Uterus (tissue), 4 donors: Measurements from ENCODE around the gene PTGES2. TPM values are rescaled to one million over a fixed set of nuclear protein-coding genes. Genes with fewer than 3 reads are reported as not detected.
"Not testable (repeated sequence)": the region's sequence is repeated elsewhere in the genome, so short reads cannot be mapped to it uniquely, and the experiment has no call there.

ENCODE experiments used
- DNase-seq, 2 donors: peaks; one replicate each; pipeline ENCODE4 v3.0.0-alpha.2; 2019 to 2020
- H3K27ac ChIP-seq, 2 donors: fragments of 200-600 bp; sonication (generic); 1 replicate in 1 of 2; 2 replicates in 1 of 2; pipeline ENCODE4 v1.5.1; 2016 to 2018
- H3K27me3 ChIP-seq, 2 donors: fragments of 200-600 bp; sonication (generic); one replicate each; pipeline ENCODE4 v1.5.1; 2018 to 2019; ENCODE audit warnings: control low read depth in 1 of 2
- H3K36me3 ChIP-seq, 2 donors: fragments of 200-600 bp; sonication (generic); one replicate each; pipeline ENCODE4 v1.5.1; 2019; ENCODE audit warnings: control low read depth in 1 of 2
- H3K4me1 ChIP-seq, 2 donors: fragments of 200-600 bp; sonication (generic); one replicate each; pipeline ENCODE4 v1.5.1; 2018 to 2019; ENCODE audit warnings: control low read depth in 1 of 2
- H3K4me3 ChIP-seq, 2 donors: fragments of 200-600 bp; sonication (generic); 1 replicate in 1 of 2; 2 replicates in 1 of 2; pipeline ENCODE4 v1.5.1; 2018 to 2019; ENCODE audit warnings: mild to moderate bottlenecking in 1 of 2
- H3K9me3 ChIP-seq, 2 donors: fragments of 200-600 bp; sonication (generic); one replicate each; pipeline ENCODE4 v1.5.1; 2019; ENCODE audit warnings: control low read depth in 1 of 2
- POLR2A ChIP-seq, 2 donors: fragments of 450-650 bp; IDR thresholded peaks; one replicate each; pipeline ENCODE4 v1.6.1; 2016; ENCODE audit warnings: antibody characterized with exemption in 2 of 2, mild to moderate bottlenecking in 1 of 2, moderate library complexity in 1 of 2
- intact Hi-C: fragments of 100-400 bp; cut with DNase I; formaldehyde crosslinking; loops from one replicate; pipeline ENCODE4 v1.15.1; 2023; ENCODE audit warnings: low total_unique reads
- total RNA-seq, 4 donors: library from RNA; depleted of rRNA in 3 of 4; stranded (reverse); fragments of >200 nt in 3 of 4; gene quantifications; one replicate each; pipeline versions ENCODE4 v1.1.0 to v1.2.4, GENCODE V29; 2014 to 2023
- TF ChIP-seq, protein P1 (sequence below), 4 experiments: fragments of 200-600 bp in 2 of 4; fragments of 450-650 bp in 2 of 4; sonication (generic) in 2 of 4; IDR thresholded peaks; one replicate each; pipeline ENCODE4 v1.5.1; 2016 to 2019; ENCODE audit warnings: antibody characterized with exemption in 4 of 4, mild to moderate bottlenecking in 2 of 4, moderate library complexity in 1 of 4
- donor health status: DM: yes; HTN: yes; CAD: no.

PTGES2 gene
- total RNA-seq, 4 donors from 2014 or later = 21.5 to 173 (median 64.2) TPM

DNA sequence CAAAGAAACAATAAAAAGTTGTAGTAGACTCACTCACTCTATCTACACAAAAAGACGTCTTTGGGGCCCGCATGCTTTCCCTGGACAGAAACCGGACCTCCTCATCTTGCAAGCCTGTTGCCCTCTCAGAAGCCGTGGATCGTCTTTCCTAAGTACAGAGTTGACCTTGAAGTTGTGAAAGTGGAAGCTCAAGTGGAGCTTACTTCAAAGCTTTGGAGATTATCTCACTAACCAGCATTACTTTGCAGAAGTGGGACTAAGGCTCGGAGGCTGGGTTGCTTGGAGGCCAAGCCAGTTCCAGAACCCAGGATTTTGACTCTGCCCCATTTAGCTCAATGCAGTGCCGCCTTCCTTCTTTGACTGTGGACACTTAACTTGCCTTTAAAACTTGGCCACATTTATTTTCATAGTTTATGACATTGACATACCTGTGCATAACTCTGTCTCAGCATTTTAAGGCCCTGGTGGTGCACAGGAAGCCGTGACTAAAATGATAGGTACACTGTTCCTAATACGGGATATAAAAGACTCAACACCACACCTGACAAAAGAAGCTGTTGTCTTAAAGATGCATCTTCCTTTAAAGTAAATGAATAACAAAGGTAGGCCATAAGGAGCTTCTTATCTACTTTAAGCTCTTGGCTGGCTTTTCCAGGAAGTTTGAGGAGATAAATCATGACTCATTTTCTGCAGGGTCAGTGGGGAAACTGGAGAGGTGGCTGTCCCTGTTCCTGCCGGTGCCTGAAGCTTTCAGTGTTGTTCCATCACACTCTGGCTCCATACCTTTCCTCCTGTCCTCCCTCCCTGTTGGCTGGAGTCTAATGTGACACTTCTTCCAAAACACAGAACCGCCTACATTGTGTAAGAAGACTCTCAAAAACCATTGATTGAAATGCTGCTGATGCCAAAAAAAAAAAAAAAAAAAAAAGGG lies 48.8 kb downstream of the PTGES2 start:
- Histone ChIP-seq H3K27ac (peak overlapping the region; percentile 98 to 99), H3K4me1 (peaks cover 3 to 24% of the 10 kb centered on the region in 2 donors)
- intact Hi-C loops = no loop called here

DNA sequence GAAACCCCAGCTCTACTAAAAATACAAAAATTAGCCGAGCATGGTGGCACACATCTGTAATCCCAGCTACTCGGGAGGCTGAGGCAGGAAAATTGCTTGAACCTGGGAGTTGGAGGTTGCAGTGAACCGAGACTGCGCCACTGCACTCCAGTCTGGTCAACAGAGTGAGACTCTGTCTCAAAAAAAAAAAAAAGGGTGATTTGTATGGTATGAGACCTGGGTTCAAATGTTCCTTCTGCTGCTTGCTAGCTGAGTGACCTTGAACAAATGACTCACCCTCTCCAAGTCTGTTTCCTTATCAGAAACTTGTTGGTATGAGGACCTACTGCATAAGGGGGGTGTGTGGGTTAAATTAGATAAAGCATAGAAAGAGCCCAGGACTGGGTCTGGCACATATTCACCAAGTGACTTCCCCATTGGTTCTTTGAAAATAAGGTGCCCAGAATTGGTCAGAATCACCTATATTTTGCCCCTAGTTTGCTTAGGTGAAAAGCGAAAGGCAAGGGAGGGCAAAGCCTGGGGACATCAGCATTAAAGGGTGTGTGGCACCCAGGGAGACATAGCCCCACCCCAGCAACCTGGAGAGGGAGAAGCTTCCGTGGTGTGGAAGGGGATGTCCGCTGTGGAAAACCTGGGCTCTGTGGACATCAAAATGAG lies 49.6 kb downstream of the PTGES2 start:
- Histone ChIP-seq H3K36me3 (no peaks in the 10 kb centered on the region), H3K27me3 (no peaks in the 10 kb centered on the region), H3K9me3 (no peaks in the 10 kb centered on the region), H3K27ac (peak overlapping the region; percentile 98 to 99), H3K4me1 (peaks cover 10 to 24% of the 10 kb centered on the region in 2 donors), H3K4me3 (no peak overlapping the region)
- no peak for DNase-seq
- TF ChIP-seq, protein P1, sequence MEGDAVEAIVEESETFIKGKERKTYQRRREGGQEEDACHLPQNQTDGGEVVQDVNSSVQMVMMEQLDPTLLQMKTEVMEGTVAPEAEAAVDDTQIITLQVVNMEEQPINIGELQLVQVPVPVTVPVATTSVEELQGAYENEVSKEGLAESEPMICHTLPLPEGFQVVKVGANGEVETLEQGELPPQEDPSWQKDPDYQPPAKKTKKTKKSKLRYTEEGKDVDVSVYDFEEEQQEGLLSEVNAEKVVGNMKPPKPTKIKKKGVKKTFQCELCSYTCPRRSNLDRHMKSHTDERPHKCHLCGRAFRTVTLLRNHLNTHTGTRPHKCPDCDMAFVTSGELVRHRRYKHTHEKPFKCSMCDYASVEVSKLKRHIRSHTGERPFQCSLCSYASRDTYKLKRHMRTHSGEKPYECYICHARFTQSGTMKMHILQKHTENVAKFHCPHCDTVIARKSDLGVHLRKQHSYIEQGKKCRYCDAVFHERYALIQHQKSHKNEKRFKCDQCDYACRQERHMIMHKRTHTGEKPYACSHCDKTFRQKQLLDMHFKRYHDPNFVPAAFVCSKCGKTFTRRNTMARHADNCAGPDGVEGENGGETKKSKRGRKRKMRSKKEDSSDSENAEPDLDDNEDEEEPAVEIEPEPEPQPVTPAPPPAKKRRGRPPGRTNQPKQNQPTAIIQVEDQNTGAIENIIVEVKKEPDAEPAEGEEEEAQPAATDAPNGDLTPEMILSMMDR (IDR thresholded peaks at IDR 0.05) = no peak
- no peak for TF ChIP-seq POLR2A (IDR thresholded peaks at IDR 0.05)
- intact Hi-C loops = no loop called here

More for the DNA sequence above, 48.8 kb downstream of the PTGES2 start:
- H3K36me3 ChIP-seq = no peaks in the 10 kb centered on the region
- H3K9me3 ChIP-seq = no peaks in the 10 kb centered on the region
- DNase-seq = no peak
- no peaks in the 10 kb centered on the region for H3K27me3 ChIP-seq
- H3K4me3 ChIP-seq = no peak overlapping the region
- TF ChIP-seq POLR2A (IDR thresholded peaks at IDR 0.05) = no peak
- TF ChIP-seq, protein P1 (IDR thresholded peaks at IDR 0.05) = no peak

DNA sequence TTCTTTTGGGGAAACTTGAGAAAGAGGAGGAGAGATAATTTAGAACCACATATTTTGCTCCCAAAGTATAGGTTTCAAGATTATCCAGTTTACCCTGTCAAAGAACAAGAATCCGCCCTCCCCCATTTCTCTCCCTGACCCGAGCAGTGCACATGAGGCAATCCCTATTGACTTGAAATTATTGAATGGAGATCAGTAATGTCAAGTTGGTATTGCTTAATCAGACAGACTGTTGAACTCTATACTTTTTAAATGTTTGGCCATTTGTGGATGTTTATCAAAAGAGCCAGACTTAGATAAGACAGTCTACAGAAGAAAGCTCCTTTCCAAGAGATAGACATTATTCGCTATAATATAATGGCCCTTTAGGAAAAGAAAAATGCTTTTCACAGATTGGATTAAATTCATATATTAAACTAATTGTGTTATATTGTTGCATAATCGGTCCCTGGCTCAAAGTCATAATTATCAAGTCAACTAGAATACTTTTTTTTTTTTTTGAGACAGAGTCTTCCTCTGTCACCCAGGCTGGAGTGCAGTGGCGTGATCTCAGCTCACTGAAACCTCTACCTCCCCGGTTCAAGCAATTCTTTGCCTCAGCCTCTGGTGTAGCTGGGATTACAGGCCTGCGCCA lies 54.2 kb downstream of the PTGES2 start:
- Histone ChIP-seq H3K27me3 (no peaks in the 10 kb centered on the region), H3K4me3 (no peak overlapping the region), H3K9me3 (no peaks in the 10 kb centered on the region), H3K36me3 (no peaks in the 10 kb centered on the region), H3K4me1 (peaks cover 16 to 22% of the 10 kb centered on the region in 2 donors), H3K27ac (peak overlapping the region; percentile 98 to 99)
- intact Hi-C loops = no loop called here
- DNase-seq = peak in 1 of 2 donors; percentile 61
- no peak for TF ChIP-seq POLR2A (IDR thresholded peaks at IDR 0.05)
- TF ChIP-seq, protein P1 (IDR thresholded peaks at IDR 0.05) = no peak

DNA sequence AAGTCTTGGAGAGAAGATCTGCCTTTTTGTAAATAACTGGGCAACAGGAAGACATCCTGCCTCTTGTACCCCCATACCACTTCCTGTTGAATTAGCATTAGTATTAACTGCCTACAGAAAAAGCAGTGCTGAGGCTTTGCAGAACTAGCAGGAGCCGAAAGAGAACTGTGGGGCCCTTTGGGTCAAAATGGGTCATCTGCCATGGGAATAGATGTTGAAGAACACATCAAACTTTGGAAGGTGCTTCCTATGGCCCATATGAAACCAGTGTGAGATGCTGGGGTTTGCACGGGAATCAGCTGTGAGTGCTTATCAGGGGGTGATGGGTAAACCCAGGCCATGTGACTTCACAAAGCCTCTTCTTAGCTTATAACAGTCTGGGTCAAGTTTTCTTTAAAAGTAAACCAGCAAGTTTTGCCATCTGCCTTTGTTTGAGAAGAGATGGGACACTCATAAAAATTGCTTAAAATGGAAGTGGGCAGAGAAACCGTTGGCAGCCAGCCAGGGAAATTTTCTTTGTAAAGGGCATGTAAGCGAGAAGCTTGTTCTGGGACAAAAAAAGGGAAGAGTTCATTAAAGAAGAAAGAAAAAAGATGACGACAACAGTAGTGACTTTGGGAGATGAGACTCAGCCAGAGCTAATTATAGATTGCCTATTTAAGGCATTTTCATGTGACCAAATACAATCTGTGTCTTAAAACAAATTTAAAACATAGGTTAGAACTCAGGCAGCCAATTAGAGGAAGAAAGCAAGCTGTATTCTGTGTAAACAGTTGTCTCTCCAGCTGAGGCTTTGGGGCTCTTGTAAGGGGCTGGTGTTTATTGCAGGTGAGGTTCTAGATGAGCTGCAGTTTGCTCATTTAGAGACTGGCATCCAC lies 55.1 kb downstream of the PTGES2 start:
- Histone ChIP-seq H3K4me1 (peaks cover 6 to 22% of the 10 kb centered on the region in 2 donors), H3K4me3 (peak overlapping the region in 1 of 2 donors; percentile 3), H3K27me3 (no peaks in the 10 kb centered on the region), H3K27ac (peak overlapping the region; percentile 98 to 99), H3K36me3 (no peaks in the 10 kb centered on the region), H3K9me3 (no peaks in the 10 kb centered on the region)
- TF ChIP-seq, protein P1 (IDR thresholded peaks at IDR 0.05) = no peak
- no peak for TF ChIP-seq POLR2A (IDR thresholded peaks at IDR 0.05)
- intact Hi-C loops = no loop called here
- DNase-seq = peak; percentile 78 to 90

DNA sequence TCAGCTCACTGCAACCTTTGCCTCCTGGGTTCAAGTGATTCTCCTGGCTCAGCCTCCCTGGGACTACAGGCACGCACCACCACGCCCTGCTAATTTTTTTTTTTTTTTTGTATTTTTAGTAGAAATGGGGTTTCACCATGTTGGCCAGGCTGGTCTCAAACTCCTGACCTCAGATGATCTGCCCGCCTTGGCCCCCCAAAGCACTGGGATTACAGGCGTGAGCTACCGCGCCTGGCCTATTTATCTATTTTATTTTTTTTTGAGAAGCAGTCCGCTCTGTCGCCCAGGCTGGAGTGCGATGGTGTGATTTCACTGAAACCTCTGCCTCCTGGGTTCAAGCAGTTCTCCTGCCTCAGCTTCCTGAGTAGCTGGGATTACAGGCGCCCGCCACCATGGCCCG lies 56.1 kb downstream of the PTGES2 start:
- peak overlapping the region in 1 of 2 donors; percentile 24 for H3K4me3 ChIP-seq
- intact Hi-C loops, H3K27me3 ChIP-seq, DNase-seq, H3K9me3 ChIP-seq, H3K36me3 ChIP-seq: not testable (repeated sequence)
- peak overlapping the region; percentile 98 to 99 for H3K27ac ChIP-seq
- H3K4me1 ChIP-seq = peaks cover 6 to 24% of the 10 kb centered on the region in 2 donors
